ENCODE results near the gene SF3A2.
A peak's percentile ranks its signal among the peaks of the same experiment; 100 is the strongest.

The SF3A2 gene

DNA sequence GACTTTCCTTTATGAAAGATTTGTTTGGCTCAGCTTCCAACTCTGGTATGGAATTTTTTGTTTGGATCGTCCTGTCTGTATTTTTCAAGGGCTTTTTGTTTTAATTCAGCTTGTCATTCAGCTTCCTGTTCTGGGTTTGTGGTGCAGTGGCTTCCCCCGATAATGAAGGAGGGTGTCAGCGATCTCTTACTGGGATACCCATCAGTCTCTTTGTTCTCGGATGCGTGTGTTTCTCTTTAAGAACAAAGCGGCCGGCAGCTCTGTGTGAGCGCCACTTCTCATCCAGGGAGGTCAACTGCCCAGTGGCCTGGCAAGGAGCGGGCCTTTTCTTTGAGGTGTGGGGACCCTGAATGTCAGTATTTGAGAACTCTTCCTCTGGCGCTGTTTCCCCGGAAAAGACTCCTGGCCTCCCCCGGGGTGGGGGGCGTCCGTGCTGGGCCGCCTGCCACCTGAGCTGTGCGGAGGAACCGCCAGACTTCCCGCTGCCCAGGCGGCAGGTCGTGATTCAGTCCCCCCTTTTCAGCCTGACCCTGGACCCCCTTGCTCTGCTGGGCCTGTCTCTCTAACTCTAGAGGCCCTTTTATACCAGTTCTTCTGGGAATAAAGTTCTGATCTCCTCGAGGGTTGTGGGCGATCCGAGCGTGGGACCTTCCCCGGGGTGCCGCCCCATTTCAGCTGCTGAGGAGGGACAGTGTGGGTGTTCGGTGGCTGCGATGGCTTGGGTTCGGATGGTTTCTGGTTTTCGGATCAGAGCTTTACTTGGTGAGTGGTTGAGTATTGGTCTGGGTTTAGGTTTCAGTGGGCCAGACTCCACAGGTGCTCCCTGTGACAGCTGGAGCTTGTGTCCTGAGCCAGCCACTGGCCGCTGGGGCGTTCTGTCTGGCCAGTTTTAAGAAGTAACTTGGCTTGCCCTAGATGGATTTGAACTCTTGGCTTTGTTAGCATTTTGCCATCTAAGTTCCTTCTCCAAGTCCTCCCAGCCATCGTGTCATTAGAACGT is 3.4 kb downstream of the SF3A2 start:
- H3K4me3 ChIP-seq (ENCODE audit: low read depth, low read length), result no peak overlapping the region
- peak overlapping the region; percentile 6 for H3K4me2 ChIP-seq (ENCODE audit: low read length)
- peaks cover 12% of the 10 kb centered on the region for H3K4me1 ChIP-seq
- no peaks in the 10 kb centered on the region for H3K27me3 ChIP-seq (ENCODE audit: control insufficient read depth, insufficient read depth, low read length)
- peaks cover 56% of the 10 kb centered on the region for H3K79me2 ChIP-seq
- TF ChIP-seq, protein P1, sequence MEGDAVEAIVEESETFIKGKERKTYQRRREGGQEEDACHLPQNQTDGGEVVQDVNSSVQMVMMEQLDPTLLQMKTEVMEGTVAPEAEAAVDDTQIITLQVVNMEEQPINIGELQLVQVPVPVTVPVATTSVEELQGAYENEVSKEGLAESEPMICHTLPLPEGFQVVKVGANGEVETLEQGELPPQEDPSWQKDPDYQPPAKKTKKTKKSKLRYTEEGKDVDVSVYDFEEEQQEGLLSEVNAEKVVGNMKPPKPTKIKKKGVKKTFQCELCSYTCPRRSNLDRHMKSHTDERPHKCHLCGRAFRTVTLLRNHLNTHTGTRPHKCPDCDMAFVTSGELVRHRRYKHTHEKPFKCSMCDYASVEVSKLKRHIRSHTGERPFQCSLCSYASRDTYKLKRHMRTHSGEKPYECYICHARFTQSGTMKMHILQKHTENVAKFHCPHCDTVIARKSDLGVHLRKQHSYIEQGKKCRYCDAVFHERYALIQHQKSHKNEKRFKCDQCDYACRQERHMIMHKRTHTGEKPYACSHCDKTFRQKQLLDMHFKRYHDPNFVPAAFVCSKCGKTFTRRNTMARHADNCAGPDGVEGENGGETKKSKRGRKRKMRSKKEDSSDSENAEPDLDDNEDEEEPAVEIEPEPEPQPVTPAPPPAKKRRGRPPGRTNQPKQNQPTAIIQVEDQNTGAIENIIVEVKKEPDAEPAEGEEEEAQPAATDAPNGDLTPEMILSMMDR (IDR thresholded peaks at IDR 0.05), result no peak
- H3K9ac ChIP-seq, result no peak overlapping the region
- no peaks in the 10 kb centered on the region for H3K9me3 ChIP-seq (ENCODE audit: control insufficient read depth, low read length)
- H3K27ac ChIP-seq, result no peak overlapping the region
- no peaks in the 10 kb centered on the region for H3K36me3 ChIP-seq (ENCODE audit: control insufficient read depth, insufficient read depth, low read length)
- H2AFZ ChIP-seq, result no peak overlapping the region

DNA sequence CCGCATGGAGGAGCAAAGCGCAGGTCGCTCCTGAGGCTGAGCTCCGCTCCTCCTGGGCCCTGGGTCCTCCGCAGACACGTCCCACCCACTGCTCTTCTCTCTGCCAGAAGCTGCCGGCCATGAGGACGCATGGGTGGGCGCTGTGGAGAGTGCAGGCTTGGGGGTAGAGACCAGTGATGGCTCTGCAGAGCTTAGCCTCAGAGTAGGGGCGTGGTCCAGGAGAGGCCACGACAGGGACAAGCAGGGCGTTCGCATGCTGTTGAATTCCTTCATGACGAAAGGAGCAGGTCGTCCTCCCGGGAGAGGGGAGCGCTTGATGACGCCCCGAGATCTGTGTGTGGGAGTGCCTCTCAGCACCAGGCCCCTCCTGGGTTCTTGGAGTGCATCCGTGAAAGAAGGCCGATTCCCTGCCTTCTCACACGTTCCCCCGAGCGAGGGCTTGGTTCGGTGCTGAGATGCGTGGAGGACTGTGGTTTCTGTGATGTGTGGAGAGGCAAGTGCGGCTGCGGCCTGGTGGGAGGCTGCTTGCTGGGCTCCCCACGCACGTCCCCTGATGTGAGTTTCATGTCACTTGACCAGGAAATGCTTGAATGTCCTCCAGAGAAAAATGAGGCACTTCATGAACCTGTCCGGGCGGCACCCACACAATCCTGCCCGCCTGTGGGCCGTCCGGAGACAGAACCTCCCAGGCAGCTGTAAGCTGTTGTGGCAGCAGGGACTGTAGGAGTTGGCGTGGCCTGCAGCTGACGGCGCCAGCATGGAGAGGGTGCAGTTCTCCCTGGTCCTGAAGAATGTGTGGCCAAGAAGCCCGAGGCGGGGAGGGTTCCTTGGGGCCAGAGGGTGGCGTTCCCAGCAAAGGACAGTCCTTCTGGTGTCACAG is 4.5 kb downstream of the SF3A2 start:
- H3K9me3 ChIP-seq (ENCODE audit: control insufficient read depth, low read length), result no peaks in the 10 kb centered on the region
- no peak overlapping the region for H3K4me3 ChIP-seq (ENCODE audit: low read depth, low read length)
- no peak overlapping the region for H3K27ac ChIP-seq
- no peak overlapping the region for H3K9ac ChIP-seq
- H2AFZ ChIP-seq, result no peak overlapping the region
- no peaks in the 10 kb centered on the region for H3K27me3 ChIP-seq (ENCODE audit: control insufficient read depth, insufficient read depth, low read length)
- H3K36me3 ChIP-seq (ENCODE audit: control insufficient read depth, insufficient read depth, low read length), result no peaks in the 10 kb centered on the region
- no peak overlapping the region for H3K4me2 ChIP-seq (ENCODE audit: low read length)
- peaks cover 55% of the 10 kb centered on the region for H3K79me2 ChIP-seq
- peaks cover 12% of the 10 kb centered on the region for H3K4me1 ChIP-seq
- TF ChIP-seq, protein P1 (IDR thresholded peaks at IDR 0.05), result no peak

DNA sequence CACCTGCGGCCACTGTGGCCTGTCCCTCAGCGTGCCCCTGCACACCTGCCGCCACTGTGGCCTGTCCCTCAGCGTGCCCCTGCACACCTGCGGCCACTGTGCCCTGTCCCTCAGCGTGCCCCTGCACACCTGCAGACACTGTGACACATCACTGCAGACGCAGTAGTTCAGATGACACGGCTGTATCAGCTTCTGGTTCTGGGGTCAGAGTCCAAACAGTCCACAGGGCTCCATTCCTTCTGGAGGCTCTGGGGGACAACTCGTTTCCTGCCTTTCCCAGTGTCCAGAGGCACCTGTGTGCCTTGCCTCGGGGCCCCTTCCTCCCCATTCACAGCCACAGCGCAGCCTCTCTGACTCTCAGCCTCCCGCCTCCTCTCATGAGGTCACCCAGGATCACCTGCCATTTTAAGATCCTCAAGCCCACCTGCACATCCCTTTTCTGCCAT is 5.5 kb downstream of the SF3A2 start:
- Histone ChIP-seq H3K9ac (no peak overlapping the region), H3K79me2 (peaks cover 52% of the 10 kb centered on the region), H3K9me3 (ENCODE audit: control insufficient read depth, low read length) (no peaks in the 10 kb centered on the region), H3K27ac (no peak overlapping the region), H3K4me1 (peaks cover 12% of the 10 kb centered on the region), H3K36me3 (ENCODE audit: control insufficient read depth, insufficient read depth, low read length) (no peaks in the 10 kb centered on the region), H2AFZ (no peak overlapping the region), H3K4me3 (ENCODE audit: low read depth, low read length) (no peak overlapping the region), H3K27me3 (ENCODE audit: control insufficient read depth, insufficient read depth, low read length) (no peaks in the 10 kb centered on the region), H3K4me2 (ENCODE audit: low read length) (no peak overlapping the region)
- TF ChIP-seq, protein P1 (IDR thresholded peaks at IDR 0.05), result no peak

DNA sequence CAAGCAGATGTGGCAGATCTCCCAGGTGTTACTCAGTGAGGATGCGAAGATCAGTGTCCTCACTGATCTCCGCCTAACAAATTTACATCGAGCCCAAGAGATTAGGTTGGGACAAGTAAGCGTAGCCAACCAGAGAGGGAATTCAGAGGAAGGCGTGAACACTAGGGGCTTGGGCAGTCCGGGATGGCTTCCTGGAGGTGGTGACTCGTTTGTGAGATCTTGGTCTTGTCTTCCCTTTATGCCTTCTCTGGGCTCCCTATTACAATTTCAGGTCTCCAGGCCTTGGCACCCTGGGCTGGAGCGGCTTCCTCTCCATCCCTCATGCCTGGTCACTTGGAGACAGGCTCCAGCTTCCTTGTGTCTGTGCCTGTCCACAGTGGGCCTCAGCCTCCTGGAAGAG is 6.2 kb downstream of the SF3A2 start:
- no peaks in the 10 kb centered on the region for H3K36me3 ChIP-seq (ENCODE audit: control insufficient read depth, insufficient read depth, low read length)
- no peak overlapping the region for H3K27ac ChIP-seq
- H2AFZ ChIP-seq, result no peak overlapping the region
- H3K4me2 ChIP-seq (ENCODE audit: low read length), result no peak overlapping the region
- H3K4me1 ChIP-seq, result peaks cover 8% of the 10 kb centered on the region
- no peak overlapping the region for H3K4me3 ChIP-seq (ENCODE audit: low read depth, low read length)
- no peaks in the 10 kb centered on the region for H3K9me3 ChIP-seq (ENCODE audit: control insufficient read depth, low read length)
- TF ChIP-seq, protein P1 (IDR thresholded peaks at IDR 0.05), result no peak
- no peaks in the 10 kb centered on the region for H3K27me3 ChIP-seq (ENCODE audit: control insufficient read depth, insufficient read depth, low read length)
- no peak overlapping the region for H3K9ac ChIP-seq
- peaks cover 45% of the 10 kb centered on the region for H3K79me2 ChIP-seq

All from parathyroid adenoma (tissue), 2 donors.